Peyer's patch (tissue), 4 donors: ENCODE measurements around the gene CSMD2. TPM values are rescaled to one million over a fixed set of nuclear protein-coding genes. Genes with fewer than 3 reads are reported as not detected.
A peak's percentile ranks its signal among the peaks of the same experiment; 100 is the strongest.

ENCODE experiments used
- DNase-seq, 3 donors: peaks; one replicate each; pipeline ENCODE4 v3.0.0-alpha.2; 2017 to 2019
- H3K27ac ChIP-seq, 4 donors: fragments of 200-600 bp; sonication (generic); one replicate each; pipeline ENCODE4 v1.5.1; 2016 to 2019
- H3K27me3 ChIP-seq, 2 donors: fragments of 200-600 bp; sonication (generic); one replicate each; pipeline ENCODE4 v1.5.1; 2019
- H3K36me3 ChIP-seq, 3 donors: fragments of 200-600 bp; sonication (generic); one replicate each; pipeline ENCODE4 v1.5.1; 2016 to 2019
- H3K4me1 ChIP-seq, 4 donors: fragments of 200-600 bp; sonication (generic); one replicate each; pipeline ENCODE4 v1.5.1; 2016 to 2019
- H3K4me3 ChIP-seq, 4 donors: fragments of 200-600 bp; sonication (generic); 1 replicate in 3 of 4; 2 replicates in 1 of 4; pipeline ENCODE4 v1.5.1; 2016 to 2019; ENCODE audit warnings: mild to moderate bottlenecking in 1 of 4
- H3K9me3 ChIP-seq, 4 donors: fragments of 200-600 bp; sonication (generic); one replicate each; pipeline ENCODE4 v1.5.1; 2016 to 2019; ENCODE audit warnings: mild to moderate bottlenecking in 1 of 4
- POLR2A ChIP-seq, 2 donors: fragments of 450-650 bp; IDR thresholded peaks; one replicate each; pipeline ENCODE4 v1.5.1; 2017; ENCODE audit warnings: antibody characterized with exemption in 2 of 2, mild to moderate bottlenecking in 2 of 2, moderate library complexity in 2 of 2
- total RNA-seq, 4 donors: library from RNA; depleted of rRNA; stranded (reverse); fragments of >200 nt; gene quantifications; one replicate each; pipeline ENCODE4 v1.1.0, GENCODE V29; 2016
- TF ChIP-seq, protein P1 (sequence below), 6 experiments: fragments of 450-650 bp in 4 of 6; fragments of 200-600 bp in 2 of 6; sonication (generic) in 1 of 6; IDR thresholded peaks; one replicate each; pipeline ENCODE4 v1.5.1; 2017 to 2019; ENCODE audit warnings: antibody characterized with exemption in 6 of 6, mild to moderate bottlenecking in 3 of 6, moderate library complexity in 1 of 6

Gene CSMD2
- total RNA-seq, 4 donors from 2014 or later, result under 0.01 to 1.2 (median 0.70) TPM

DNA sequence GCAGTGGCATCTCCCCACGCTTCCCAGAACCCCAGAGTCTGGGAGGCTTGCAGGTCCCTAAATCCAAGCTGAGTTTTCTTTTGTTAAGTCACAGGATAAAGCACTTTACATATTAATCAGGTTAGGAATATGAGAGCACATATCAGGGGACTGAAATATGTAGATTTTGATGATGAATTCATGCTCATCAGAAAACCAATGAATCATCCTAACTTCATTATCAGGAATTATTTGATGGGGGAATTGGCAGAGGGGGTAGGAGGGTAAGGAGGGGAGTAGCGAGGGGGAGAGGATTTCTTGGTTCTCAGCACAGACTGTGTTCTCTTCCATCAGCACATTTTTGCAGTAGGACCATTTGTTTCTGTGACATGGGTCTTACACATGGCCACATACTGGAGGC is 269.1 kb downstream of the CSMD2 start:
- Histone ChIP-seq H3K27ac (no peak overlapping the region), H3K4me3 (no peak overlapping the region), H3K9me3 (no peaks in the 10 kb centered on the region), H3K36me3 (no peaks in the 10 kb centered on the region), H3K27me3 (no peaks in the 10 kb centered on the region), H3K4me1 (no peaks in the 10 kb centered on the region)
- no peak for DNase-seq
- TF ChIP-seq POLR2A (IDR thresholded peaks at IDR 0.05), result no peak

DNA sequence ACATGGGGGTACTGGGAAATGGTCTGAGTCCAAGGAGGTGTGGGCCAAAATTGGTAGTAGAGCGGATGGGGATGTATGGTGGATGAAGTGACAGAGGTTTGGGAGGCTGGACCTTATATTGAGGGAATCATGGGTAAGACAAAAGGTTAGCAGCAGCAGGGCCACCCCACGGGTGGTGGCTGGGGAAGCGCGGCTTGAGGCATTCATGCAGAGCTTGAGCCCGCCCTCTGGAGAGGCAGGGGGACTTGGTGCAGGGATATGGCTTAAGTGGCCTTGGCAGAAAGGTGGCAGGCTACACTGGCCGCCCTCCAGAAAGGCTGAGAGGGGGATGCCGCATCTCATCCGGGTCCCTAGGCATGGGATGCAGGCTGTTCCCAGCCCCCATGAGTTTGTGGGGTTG is 269.6 kb downstream of the CSMD2 start:
- H3K4me3 ChIP-seq, result no peak overlapping the region
- TF ChIP-seq, protein P1, sequence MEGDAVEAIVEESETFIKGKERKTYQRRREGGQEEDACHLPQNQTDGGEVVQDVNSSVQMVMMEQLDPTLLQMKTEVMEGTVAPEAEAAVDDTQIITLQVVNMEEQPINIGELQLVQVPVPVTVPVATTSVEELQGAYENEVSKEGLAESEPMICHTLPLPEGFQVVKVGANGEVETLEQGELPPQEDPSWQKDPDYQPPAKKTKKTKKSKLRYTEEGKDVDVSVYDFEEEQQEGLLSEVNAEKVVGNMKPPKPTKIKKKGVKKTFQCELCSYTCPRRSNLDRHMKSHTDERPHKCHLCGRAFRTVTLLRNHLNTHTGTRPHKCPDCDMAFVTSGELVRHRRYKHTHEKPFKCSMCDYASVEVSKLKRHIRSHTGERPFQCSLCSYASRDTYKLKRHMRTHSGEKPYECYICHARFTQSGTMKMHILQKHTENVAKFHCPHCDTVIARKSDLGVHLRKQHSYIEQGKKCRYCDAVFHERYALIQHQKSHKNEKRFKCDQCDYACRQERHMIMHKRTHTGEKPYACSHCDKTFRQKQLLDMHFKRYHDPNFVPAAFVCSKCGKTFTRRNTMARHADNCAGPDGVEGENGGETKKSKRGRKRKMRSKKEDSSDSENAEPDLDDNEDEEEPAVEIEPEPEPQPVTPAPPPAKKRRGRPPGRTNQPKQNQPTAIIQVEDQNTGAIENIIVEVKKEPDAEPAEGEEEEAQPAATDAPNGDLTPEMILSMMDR (IDR thresholded peaks at IDR 0.05), result no peak
- no peak for TF ChIP-seq POLR2A (IDR thresholded peaks at IDR 0.05)
- no peak for DNase-seq
- H3K4me1 ChIP-seq, result no peaks in the 10 kb centered on the region
- H3K36me3 ChIP-seq, result no peaks in the 10 kb centered on the region
- no peak overlapping the region for H3K27ac ChIP-seq
- H3K27me3 ChIP-seq, result no peaks in the 10 kb centered on the region
- no peaks in the 10 kb centered on the region for H3K9me3 ChIP-seq

DNA sequence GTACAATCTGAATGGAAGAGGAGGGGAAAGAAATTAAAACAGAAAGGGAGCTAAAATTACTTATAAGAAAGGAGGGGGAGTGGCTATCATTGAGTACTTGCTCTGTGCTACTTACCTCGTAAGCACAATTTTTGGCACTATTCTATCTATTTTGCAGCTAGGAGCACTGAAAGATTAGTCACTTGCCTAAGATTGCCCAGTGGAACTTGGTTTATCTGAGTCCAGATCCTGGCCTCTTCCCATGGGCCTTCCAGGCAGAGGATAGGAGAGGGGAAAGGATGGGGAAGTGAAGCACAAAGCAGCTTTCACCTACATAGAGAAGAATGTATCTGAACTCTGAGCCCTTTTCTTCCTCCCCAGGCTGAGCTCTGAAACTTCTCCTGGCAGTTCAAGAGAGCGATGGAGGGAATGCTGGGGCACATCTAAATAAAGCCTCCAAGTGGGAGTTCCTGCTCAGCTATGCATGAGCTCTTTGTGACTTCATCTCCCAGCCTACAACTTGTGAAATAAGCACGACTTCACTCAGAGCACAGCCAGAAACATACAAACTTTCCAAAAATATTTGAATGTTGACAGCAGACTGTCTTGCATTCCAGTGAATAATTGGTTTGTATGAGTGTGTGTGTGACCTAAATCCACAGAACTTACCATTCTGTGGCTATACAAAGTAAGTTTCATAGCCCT is 271.7 kb downstream of the CSMD2 start:
- no peaks in the 10 kb centered on the region for H3K27me3 ChIP-seq
- peak overlapping the region in 2 of 4 donors; percentile 32 to 50 for H3K27ac ChIP-seq
- no peaks in the 10 kb centered on the region for H3K4me1 ChIP-seq
- H3K4me3 ChIP-seq, result no peak overlapping the region
- no peaks in the 10 kb centered on the region for H3K9me3 ChIP-seq
- TF ChIP-seq, protein P1 (IDR thresholded peaks at IDR 0.05), result no peak
- TF ChIP-seq POLR2A (IDR thresholded peaks at IDR 0.05), result no peak
- no peaks in the 10 kb centered on the region for H3K36me3 ChIP-seq
- DNase-seq, result no peak

DNA sequence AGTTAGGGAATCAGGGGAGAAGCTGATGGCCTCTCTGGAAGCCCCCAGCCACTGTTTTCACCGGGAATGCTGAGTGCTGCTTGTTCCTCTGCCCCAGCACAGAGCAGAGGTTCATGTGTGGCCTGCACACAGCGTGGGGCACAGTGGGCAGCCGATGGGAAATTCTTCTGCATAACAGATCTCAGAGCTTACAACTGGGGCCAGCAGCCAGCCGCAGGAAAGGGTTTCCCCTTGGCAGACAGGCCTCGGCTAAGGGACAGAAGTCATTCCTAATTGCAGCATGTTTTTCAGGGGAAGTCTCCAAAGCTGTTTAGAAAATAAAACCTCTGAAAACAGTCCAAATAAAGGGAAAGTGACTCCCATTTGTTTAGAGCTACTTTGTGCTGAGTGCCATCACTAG is 278.5 kb downstream of the CSMD2 start:
- TF ChIP-seq POLR2A (IDR thresholded peaks at IDR 0.05), result no peak
- TF ChIP-seq, protein P1 (IDR thresholded peaks at IDR 0.05), result no peak
- Histone ChIP-seq H3K36me3 (no peaks in the 10 kb centered on the region), H3K4me3 (no peak overlapping the region), H3K4me1 (no peaks in the 10 kb centered on the region), H3K9me3 (no peaks in the 10 kb centered on the region), H3K27ac (no peak overlapping the region), H3K27me3 (no peaks in the 10 kb centered on the region)
- DNase-seq, result no peak

DNA sequence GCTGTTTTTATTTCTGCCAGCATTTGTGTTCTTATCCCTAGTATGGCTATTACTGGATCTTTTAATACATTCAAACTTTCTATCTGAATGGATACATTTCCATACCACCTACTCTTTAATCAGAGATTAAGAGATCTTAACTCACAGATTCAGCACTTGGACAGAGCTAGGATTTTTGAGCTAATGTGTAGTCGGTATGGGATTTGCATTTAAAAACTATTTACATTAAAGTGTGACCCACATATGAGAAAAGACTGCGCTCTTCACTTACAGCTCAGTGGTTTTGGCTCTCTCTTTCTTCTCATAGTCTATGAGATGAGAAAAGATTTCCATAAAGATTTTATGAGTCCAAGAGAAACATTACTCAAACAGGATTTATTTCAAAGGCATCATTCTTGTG is 284.7 kb downstream of the CSMD2 start:
- H3K27ac ChIP-seq, result no peak overlapping the region
- DNase-seq, result no peak
- TF ChIP-seq, protein P1 (IDR thresholded peaks at IDR 0.05), result no peak
- no peak for TF ChIP-seq POLR2A (IDR thresholded peaks at IDR 0.05)
- H3K27me3 ChIP-seq, result no peaks in the 10 kb centered on the region
- H3K36me3 ChIP-seq, result no peaks in the 10 kb centered on the region
- H3K9me3 ChIP-seq, result no peaks in the 10 kb centered on the region
- H3K4me1 ChIP-seq, result no peaks in the 10 kb centered on the region
- no peak overlapping the region for H3K4me3 ChIP-seq

DNA sequence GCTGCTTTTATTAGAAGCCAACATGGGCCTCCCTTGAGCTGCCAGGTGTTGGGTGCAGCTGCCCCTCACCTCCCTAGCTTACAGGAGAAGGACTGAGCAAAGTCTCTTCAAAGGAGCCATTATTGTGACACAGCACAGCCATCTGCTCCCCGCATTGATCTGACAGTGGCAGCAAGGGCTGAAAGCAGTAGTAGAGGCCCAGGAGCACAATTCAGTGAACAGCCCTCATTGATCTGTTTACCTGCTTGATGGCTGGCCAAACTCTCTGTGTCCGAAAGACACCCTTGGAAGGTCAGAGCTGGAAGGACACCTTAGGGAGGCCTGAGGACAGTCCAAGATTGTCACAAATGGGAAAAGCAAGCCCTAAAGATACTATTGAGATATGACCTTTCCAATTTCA is 286.6 kb downstream of the CSMD2 start:
- no peak for DNase-seq
- Histone ChIP-seq H3K27me3 (no peaks in the 10 kb centered on the region), H3K4me3 (no peak overlapping the region), H3K9me3 (no peaks in the 10 kb centered on the region), H3K36me3 (no peaks in the 10 kb centered on the region), H3K27ac (no peak overlapping the region), H3K4me1 (no peaks in the 10 kb centered on the region)
- TF ChIP-seq, protein P1 (IDR thresholded peaks at IDR 0.05), result no peak
- no peak for TF ChIP-seq POLR2A (IDR thresholded peaks at IDR 0.05)
